Duodenal mucosa (tissue), 2 donors: ENCODE data around the gene KLHL17.

ENCODE experiments used
- H3K27ac ChIP-seq: one replicate; pipeline ENCODE4 v1.7.0; 2013; ENCODE audit warnings: low read depth, low read length
- H3K27me3 ChIP-seq, 2 donors: one replicate each; pipeline ENCODE4 v1.7.0; 2013; ENCODE audit warnings: low read length in 2 of 2, control low read depth in 1 of 2; ENCODE audit not compliant: insufficient read depth in 2 of 2, control insufficient read depth in 1 of 2
- H3K36me3 ChIP-seq, 2 donors: one replicate each; pipeline ENCODE4 v1.7.0; 2013; ENCODE audit warnings: low read length in 2 of 2, control low read depth in 1 of 2; ENCODE audit not compliant: insufficient read depth in 2 of 2, control insufficient read depth in 1 of 2
- H3K4me1 ChIP-seq, 2 donors: one replicate each; pipeline ENCODE4 v1.7.0; 2013; ENCODE audit warnings: low read length in 2 of 2, control low read depth in 1 of 2; ENCODE audit not compliant: insufficient read depth in 2 of 2, control insufficient read depth in 1 of 2
- H3K4me3 ChIP-seq, 2 donors: one replicate each; pipeline ENCODE4 v1.7.0; 2013; ENCODE audit warnings: low read length in 2 of 2, low read depth in 1 of 2
- H3K9ac ChIP-seq, 2 donors: one replicate each; pipeline ENCODE4 v1.7.0; 2013; ENCODE audit warnings: low read length in 2 of 2, low read depth in 1 of 2
- H3K9me3 ChIP-seq, 2 donors: one replicate each; pipeline ENCODE4 v1.7.0; 2013; ENCODE audit warnings: low read length in 2 of 2, control low read depth in 1 of 2; ENCODE audit not compliant: control insufficient read depth in 1 of 2

Gene KLHL17

GRCh38 chr1:995665-996633, 35.6 kb downstream of the KLHL17 start:
- Histone ChIP-seq H3K36me3 (no peaks in the 10 kb centered on the region), H3K4me1 (peaks cover 1 to 4% of the 10 kb centered on the region in 2 donors), H3K27ac (no peak overlapping the region), H3K4me3 (no peak overlapping the region), H3K9ac (no peak overlapping the region), H3K9me3 (peaks cover 4 to 5% of the 10 kb centered on the region in 2 donors), H3K27me3 (peaks cover 12 to 23% of the 10 kb centered on the region in 2 donors)

- Histone ChIP-seq H3K27me3 (peaks cover 19 to 29% of the 10 kb centered on the region in 2 donors), H3K9ac (no peak overlapping the region), H3K27ac (no peak overlapping the region), H3K9me3 (no peaks in the 10 kb centered on the region), H3K4me3 (no peak overlapping the region), H3K4me1 (peaks cover 5 to 7% of the 10 kb centered on the region in 2 donors), H3K36me3 (no peaks in the 10 kb centered on the region)
Measured at GRCh38 chr1:996851-997712, 36.7 kb downstream of the KLHL17 start.

- Histone ChIP-seq H3K36me3 (no peaks in the 10 kb centered on the region), H3K27me3 (peaks cover 19 to 29% of the 10 kb centered on the region in 2 donors), H3K27ac (no peak overlapping the region), H3K9me3 (no peaks in the 10 kb centered on the region), H3K4me3 (no peak overlapping the region), H3K9ac (no peak overlapping the region), H3K4me1 (peaks cover 5 to 7% of the 10 kb centered on the region in 2 donors)
Measured at GRCh38 chr1:997713-997992, 37.3 kb downstream of the KLHL17 start.

- Histone ChIP-seq H3K4me1 (peaks cover 5 to 7% of the 10 kb centered on the region in 2 donors), H3K4me3 (no peak overlapping the region), H3K27me3 (peaks cover 22 to 33% of the 10 kb centered on the region in 2 donors), H3K9me3 (no peaks in the 10 kb centered on the region), H3K9ac (no peak overlapping the region), H3K36me3 (no peaks in the 10 kb centered on the region), H3K27ac (no peak overlapping the region)
Measured at GRCh38 chr1:997993-998744, 37.8 kb downstream of the KLHL17 start.

GRCh38 chr1:998745-998994, 38.3 kb downstream of the KLHL17 start:
- Histone ChIP-seq H3K9me3 (no peaks in the 10 kb centered on the region), H3K27me3 (peaks cover 25 to 37% of the 10 kb centered on the region in 2 donors), H3K4me1 (peaks cover 5 to 7% of the 10 kb centered on the region in 2 donors), H3K9ac (no peak overlapping the region), H3K4me3 (no peak overlapping the region), H3K27ac (no peak overlapping the region), H3K36me3 (no peaks in the 10 kb centered on the region)

- Histone ChIP-seq H3K27me3 (peaks cover 25 to 40% of the 10 kb centered on the region in 2 donors), H3K9ac (no peak overlapping the region), H3K4me1 (peaks cover 5 to 7% of the 10 kb centered on the region in 2 donors), H3K9me3 (no peaks in the 10 kb centered on the region), H3K4me3 (peak overlapping the region; percentile 40 to 44), H3K36me3 (no peaks in the 10 kb centered on the region), H3K27ac (peak overlapping the region; percentile 20)
Measured at GRCh38 chr1:998995-999724, 38.8 kb downstream of the KLHL17 start.

- Histone ChIP-seq H3K36me3 (no peaks in the 10 kb centered on the region), H3K4me3 (peak within 1 kb of the TSS; percentile 61 to 62), H3K27me3 (peaks cover 32 to 47% of the 10 kb centered on the region in 2 donors), H3K9me3 (no peaks in the 10 kb centered on the region), H3K9ac (peak within 1 kb of the TSS in 1 of 2 donors; percentile 54), H3K27ac (peak within 1 kb of the TSS; percentile 87), H3K4me1 (peaks cover 9 to 11% of the 10 kb centered on the region in 2 donors)
Measured at GRCh38 chr1:999725-1000356, 39.5 kb downstream of the KLHL17 start, which contains the start of gene HES4. HES4 (minus strand) TSS chr1:1000097; CDS start chr1:999973, 124 bp downstream.

GRCh38 chr1:1000357-1001056, 40.1 kb downstream of the KLHL17 start:
- H3K4me1 ChIP-seq: peaks cover 16 to 17% of the 10 kb centered on the region in 2 donors

More at GRCh38 chr1:1000357-1001056, 40.1 kb downstream of the KLHL17 start:
- peak overlapping the region; percentile 87 for H3K27ac ChIP-seq
- H3K27me3 ChIP-seq: peaks cover 35 to 54% of the 10 kb centered on the region in 2 donors
- no peaks in the 10 kb centered on the region for H3K36me3 ChIP-seq
- peak overlapping the region; percentile 61 to 62 for H3K4me3 ChIP-seq
- H3K9me3 ChIP-seq: no peaks in the 10 kb centered on the region
- H3K9ac ChIP-seq: peak overlapping the region in 1 of 2 donors; percentile 54
